HL-60 (cell line): ENCODE measurements around the gene CORO2A.

Experiments
- DNase-seq, 2 experiments: peaks; one replicate each; pipeline ENCODE4 v3.0.0-alpha.2; 2010 to 2020; ENCODE audit warnings: low read depth in 1 of 2, low spot score in 1 of 2
- H3K27ac ChIP-seq: fragments of 250-450 bp; sonication (Bioruptor Pico); replicated peaks from 2 replicates; pipeline ENCODE4 v1.5.1; 2020; ENCODE audit warnings: mild to moderate bottlenecking, moderate library complexity
- H3K27me3 ChIP-seq: fragments of 250-450 bp; sonication (Bioruptor Pico); 2 replicates; pipeline ENCODE4 v1.5.1; 2021; ENCODE audit warnings: mild to moderate bottlenecking, moderate library complexity; ENCODE audit not compliant: insufficient read depth, poor library complexity, severe bottlenecking
- H3K4me3 ChIP-seq: replicated peaks from 2 replicates; pipeline ENCODE4 v1.5.1; 2011; ENCODE audit warnings: mild to moderate bottlenecking, control low read depth, low read length; ENCODE audit not compliant: insufficient read depth
- CTCF ChIP-seq: IDR thresholded peaks from one replicate; pipeline ENCODE4 v1.5.1; 2011; ENCODE audit warnings: low read length, control low read depth, inconsistent platforms; ENCODE audit not compliant: insufficient read depth
- GABPA ChIP-seq: IDR thresholded peaks from 2 replicates; pipeline ENCODE4 v1.6.1; 2012; ENCODE audit warnings: low read depth
- POLR2AphosphoS5 ChIP-seq: IDR thresholded peaks from 2 replicates; pipeline ENCODE4 v1.6.1; 2012; ENCODE audit warnings: low read depth
- REST ChIP-seq: IDR thresholded peaks from 2 replicates; pipeline ENCODE4 v1.6.1; 2012; ENCODE audit warnings: low read depth; ENCODE audit not compliant: insufficient replicate concordance
- SPI1 ChIP-seq: IDR thresholded peaks from 2 replicates; pipeline ENCODE4 v1.6.1; 2012; ENCODE audit warnings: low read depth, mild to moderate bottlenecking, borderline replicate concordance

Gene CORO2A

GRCh38 chr9:98210435-98210834, 18.0 kb upstream of the CORO2A start:
- Histone ChIP-seq H3K27ac (no peak overlapping the region), H3K4me3 (no peak overlapping the region), H3K27me3 (no peaks in the 10 kb centered on the region)
- DNase-seq, result no peak
- TF ChIP-seq REST (no peak), CTCF (no peak), SPI1 (no peak), GABPA (no peak)

- no peaks in the 10 kb centered on the region for H3K27me3 ChIP-seq
- no peak overlapping the region for H3K27ac ChIP-seq
- no peak for DNase-seq
- no peak for TF ChIP-seq CTCF
- no peak for TF ChIP-seq REST
- no peak for TF ChIP-seq SPI1
- TF ChIP-seq GABPA, result no peak
- TF ChIP-seq POLR2AphosphoS5, result no peak
- no peak overlapping the region for H3K4me3 ChIP-seq
Measured at GRCh38 chr9:98209530-98209929, 17.1 kb upstream of the CORO2A start.

GRCh38 chr9:98208635-98209034, 16.2 kb upstream of the CORO2A start:
- H3K4me3 ChIP-seq, result no peak overlapping the region
- no peaks in the 10 kb centered on the region for H3K27me3 ChIP-seq
- TF ChIP-seq SPI1 (no peak), POLR2AphosphoS5 (no peak), CTCF (no peak), GABPA (no peak), REST (no peak)
- no peak for DNase-seq
- no peak overlapping the region for H3K27ac ChIP-seq
